Activated CD4-positive, alpha-beta T cell treated with anti-CD3 and anti-CD28 coated beads, Interleukin-2, amount 50 U/mL, for 16 hours (primary cell): Measurements from ENCODE around the gene PSMB7.

Experiments
- DNase-seq: peaks from one replicate; pipeline ENCODE4 v3.0.0-alpha.2; 2020

PSMB7 gene

GRCh38 chr9:124321416-124321815 lies 93.8 kb downstream of the PSMB7 start:
- DNase-seq, result no peak

- DNase-seq, result peak; percentile 39
Observed at GRCh38 chr9:124320062-124320973, 94.9 kb downstream of the PSMB7 start.

- no peak for DNase-seq
Observed at GRCh38 chr9:124315882-124316281, 99.4 kb downstream of the PSMB7 start.

GRCh38 chr9:124313940-124314339 lies 101.3 kb downstream of the PSMB7 start:
- DNase-seq, result no peak

GRCh38 chr9:124312290-124313265 lies 102.7 kb downstream of the PSMB7 start:
- no peak for DNase-seq

GRCh38 chr9:124311283-124311682 lies 104.0 kb downstream of the PSMB7 start:
- no peak for DNase-seq

GRCh38 chr9:124309667-124310084 lies 105.6 kb downstream of the PSMB7 start:
- no peak for DNase-seq

- no peak for DNase-seq
Observed at GRCh38 chr9:124308606-124309491, 106.4 kb downstream of the PSMB7 start.

- no peak for DNase-seq
Observed at GRCh38 chr9:124307379-124308030, 107.7 kb downstream of the PSMB7 start.

GRCh38 chr9:124306098-124306735 lies 109.0 kb downstream of the PSMB7 start:
- peak; percentile 30 for DNase-seq

GRCh38 chr9:124304285-124304684 lies 111.0 kb downstream of the PSMB7 start:
- no peak for DNase-seq

GRCh38 chr9:124303762-124304161 lies 111.5 kb downstream of the PSMB7 start:
- DNase-seq, result no peak
